IPS-15b (cell line): ENCODE measurements around the gene HNRNPA2B1.

Source experiments
- H3K27me3 ChIP-seq: one replicate; pipeline ENCODE4 v1.6.1; 2013; ENCODE audit warnings: low read length; ENCODE audit not compliant: control insufficient read depth, insufficient read depth
- H3K36me3 ChIP-seq: one replicate; pipeline ENCODE4 v1.6.1; 2013; ENCODE audit warnings: low read length; ENCODE audit not compliant: control insufficient read depth, insufficient read depth
- H3K4me1 ChIP-seq: one replicate; pipeline ENCODE4 v1.6.1; 2013; ENCODE audit warnings: mild to moderate bottlenecking, low read length; ENCODE audit not compliant: control insufficient read depth, insufficient read depth
- H3K4me3 ChIP-seq: one replicate; pipeline ENCODE4 v1.5.1; 2013; ENCODE audit warnings: low read depth, low read length
- H3K9ac ChIP-seq: one replicate; pipeline ENCODE4 v1.6.1; 2013; ENCODE audit warnings: low read depth, mild to moderate bottlenecking, low read length
- H3K9me3 ChIP-seq: one replicate; pipeline ENCODE4 v1.6.1; 2013; ENCODE audit warnings: mild to moderate bottlenecking, low read length; ENCODE audit not compliant: control insufficient read depth, insufficient read depth

HNRNPA2B1 gene

GRCh38 chr7:26143298-26144048 is 57.1 kb downstream of the HNRNPA2B1 start:
- Histone ChIP-seq H3K4me1 (no peaks in the 10 kb centered on the region), H3K9ac (no peak overlapping the region), H3K4me3 (no peak overlapping the region), H3K36me3 (no peaks in the 10 kb centered on the region), H3K9me3 (peaks cover 5% of the 10 kb centered on the region), H3K27me3 (no peaks in the 10 kb centered on the region)

GRCh38 chr7:26141077-26141476 is 59.5 kb downstream of the HNRNPA2B1 start:
- Histone ChIP-seq H3K4me3 (no peak overlapping the region), H3K27me3 (no peaks in the 10 kb centered on the region), H3K9ac (no peak overlapping the region), H3K36me3 (no peaks in the 10 kb centered on the region), H3K4me1 (no peaks in the 10 kb centered on the region), H3K9me3 (no peaks in the 10 kb centered on the region)

GRCh38 chr7:26140380-26140779 is 60.2 kb downstream of the HNRNPA2B1 start:
- Histone ChIP-seq H3K9me3 (no peaks in the 10 kb centered on the region), H3K9ac (no peak overlapping the region), H3K4me1 (no peaks in the 10 kb centered on the region), H3K36me3 (no peaks in the 10 kb centered on the region), H3K4me3 (no peak overlapping the region), H3K27me3 (no peaks in the 10 kb centered on the region)
